Testis (tissue), 2 donors: ENCODE data around the gene PIGB.

Source experiments
- POLR2A ChIP-seq: fragments of 450-650 bp; IDR thresholded peaks from one replicate; pipeline ENCODE4 v1.6.1; 2017; ENCODE audit warnings: antibody characterized with exemption, mild to moderate bottlenecking, moderate library complexity
- TF ChIP-seq, protein P1 (sequence below), 3 experiments: fragments of 450-650 bp in 2 of 3; fragments of 200-600 bp in 1 of 3; sonication (generic) in 1 of 3; IDR thresholded peaks; one replicate each; pipeline ENCODE4 v1.5.1; 2016 to 2019; ENCODE audit warnings: antibody characterized with exemption in 3 of 3, mild to moderate bottlenecking in 2 of 3, moderate library complexity in 1 of 3

DNA sequence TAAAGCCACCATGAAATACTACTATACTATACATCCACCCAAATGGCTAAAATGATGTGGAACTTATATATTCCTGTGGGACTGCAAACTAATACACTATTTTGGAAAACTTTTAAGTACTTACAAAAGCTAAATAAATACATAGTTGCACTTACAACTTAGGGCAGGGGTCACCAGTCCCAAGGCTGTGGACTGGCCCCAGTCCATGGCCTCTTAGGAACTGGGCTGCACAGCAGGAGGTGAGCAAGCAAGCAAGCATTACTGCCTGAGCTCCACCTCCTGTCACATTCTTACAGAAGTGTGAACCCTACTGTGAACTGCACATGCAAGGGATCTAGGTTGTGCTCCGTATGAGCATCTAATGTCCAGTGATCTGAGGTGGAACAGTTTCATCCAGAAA, 18.1 kb downstream of the PIGB start:
- TF ChIP-seq, protein P1, sequence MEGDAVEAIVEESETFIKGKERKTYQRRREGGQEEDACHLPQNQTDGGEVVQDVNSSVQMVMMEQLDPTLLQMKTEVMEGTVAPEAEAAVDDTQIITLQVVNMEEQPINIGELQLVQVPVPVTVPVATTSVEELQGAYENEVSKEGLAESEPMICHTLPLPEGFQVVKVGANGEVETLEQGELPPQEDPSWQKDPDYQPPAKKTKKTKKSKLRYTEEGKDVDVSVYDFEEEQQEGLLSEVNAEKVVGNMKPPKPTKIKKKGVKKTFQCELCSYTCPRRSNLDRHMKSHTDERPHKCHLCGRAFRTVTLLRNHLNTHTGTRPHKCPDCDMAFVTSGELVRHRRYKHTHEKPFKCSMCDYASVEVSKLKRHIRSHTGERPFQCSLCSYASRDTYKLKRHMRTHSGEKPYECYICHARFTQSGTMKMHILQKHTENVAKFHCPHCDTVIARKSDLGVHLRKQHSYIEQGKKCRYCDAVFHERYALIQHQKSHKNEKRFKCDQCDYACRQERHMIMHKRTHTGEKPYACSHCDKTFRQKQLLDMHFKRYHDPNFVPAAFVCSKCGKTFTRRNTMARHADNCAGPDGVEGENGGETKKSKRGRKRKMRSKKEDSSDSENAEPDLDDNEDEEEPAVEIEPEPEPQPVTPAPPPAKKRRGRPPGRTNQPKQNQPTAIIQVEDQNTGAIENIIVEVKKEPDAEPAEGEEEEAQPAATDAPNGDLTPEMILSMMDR (IDR thresholded peaks at IDR 0.05), result no peak
- TF ChIP-seq POLR2A, result no peak
